Activated CD8-positive, alpha-beta memory T cell treated with anti-CD3 and anti-CD28 coated beads for 4 hours (primary cell): ENCODE data around the gene MOK.

ENCODE experiments used
- DNase-seq, 2 donors: peaks; one replicate each; pipeline ENCODE4 v3.0.0-alpha.2; 2020; ENCODE audit warnings: low read depth in 2 of 2

MOK gene

GRCh38 chr14:102283631-102284129, 21.3 kb downstream of the MOK start:
- DNase-seq, result no peak

GRCh38 chr14:102282751-102283465, 22.1 kb downstream of the MOK start:
- no peak for DNase-seq

- no peak for DNase-seq
Observed at GRCh38 chr14:102280376-102280962, 24.5 kb downstream of the MOK start.

DNA sequence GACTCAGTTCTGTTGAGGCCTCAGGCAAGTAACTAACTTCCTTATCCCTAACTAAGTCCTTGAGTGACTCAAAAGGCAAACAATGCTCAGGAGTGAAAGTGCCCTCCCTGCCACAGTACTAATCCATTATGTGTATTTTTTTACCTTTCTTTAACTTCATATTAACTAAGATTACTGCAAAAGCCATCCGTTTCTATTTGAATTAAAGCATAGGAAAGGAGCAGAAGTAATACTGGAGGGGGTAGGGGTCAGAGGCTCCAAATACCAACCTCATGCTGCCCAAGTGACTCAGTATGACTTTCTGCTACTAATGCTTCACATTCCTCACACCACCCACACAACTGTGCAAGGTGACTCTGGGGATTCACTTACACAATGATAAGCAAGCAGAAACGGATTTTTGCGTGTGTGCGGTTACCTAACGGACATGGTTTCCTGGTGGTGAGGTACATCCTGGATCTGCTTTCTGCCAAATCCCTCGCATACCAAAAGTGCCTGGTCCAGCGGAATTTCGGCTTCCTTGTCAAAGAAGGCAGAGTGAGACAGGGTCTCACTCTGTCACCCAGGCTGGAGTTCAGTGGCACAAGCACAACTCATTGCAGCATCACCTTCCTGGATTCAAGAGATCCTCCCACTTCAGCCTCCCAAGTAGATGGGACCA, 25.1 kb downstream of the MOK start:
- DNase-seq, result no peak

DNA sequence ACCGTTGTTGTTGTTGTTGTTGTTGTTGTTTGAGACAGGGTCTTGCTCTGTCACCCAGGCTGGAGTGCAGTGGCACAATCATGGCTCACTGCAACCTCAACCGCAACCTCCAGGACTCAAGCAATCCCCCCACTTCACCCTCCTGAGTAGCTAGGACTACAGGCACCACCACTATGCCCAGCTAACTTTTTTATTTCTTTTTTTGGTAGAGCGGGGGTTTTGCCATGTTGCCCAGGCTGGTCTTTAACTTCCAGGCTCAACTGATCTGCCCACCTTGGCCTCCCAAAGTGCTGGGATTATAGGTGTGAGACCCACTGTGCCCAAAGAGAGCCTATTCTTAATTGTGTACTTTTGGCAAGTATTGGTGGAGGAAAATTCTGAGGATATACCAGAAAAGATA, 25.7 kb downstream of the MOK start:
- no peak for DNase-seq

DNA sequence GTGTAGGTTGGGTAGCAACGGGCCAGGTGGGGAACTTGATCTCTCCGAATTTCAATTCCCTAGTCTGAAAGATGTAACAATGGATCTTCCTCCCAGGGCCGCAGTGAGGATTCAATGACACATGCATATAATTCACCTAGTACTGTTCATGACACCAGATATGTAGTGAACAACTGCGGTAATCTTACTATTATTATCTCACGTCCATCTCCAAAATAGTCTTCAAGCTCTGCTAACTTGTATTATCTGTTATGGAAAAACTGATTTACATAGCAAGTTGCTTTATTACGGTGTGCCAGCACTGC, 26.4 kb downstream of the MOK start:
- no peak for DNase-seq

- no peak for DNase-seq
Observed at GRCh38 chr14:102277874-102278630, 26.9 kb downstream of the MOK start.

DNA sequence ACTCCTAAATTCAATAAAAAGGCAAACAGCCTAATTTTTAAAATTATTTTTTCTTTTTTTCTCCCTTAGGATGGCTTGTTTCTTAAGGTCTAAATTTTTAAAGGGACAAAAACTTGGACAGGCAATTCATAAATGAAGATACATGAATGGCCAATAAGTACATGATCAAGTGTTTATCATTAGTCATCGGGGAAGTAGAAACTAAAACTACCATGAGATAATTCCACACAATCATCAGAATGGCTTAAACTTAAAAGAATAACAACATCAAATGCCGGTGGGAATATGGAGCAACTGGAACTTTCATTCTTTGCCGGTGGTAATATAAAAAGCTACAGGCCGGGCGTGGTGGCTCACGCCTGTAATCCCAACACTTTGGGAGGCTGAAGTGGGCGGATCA, 29.1 kb downstream of the MOK start:
- no peak for DNase-seq

DNA sequence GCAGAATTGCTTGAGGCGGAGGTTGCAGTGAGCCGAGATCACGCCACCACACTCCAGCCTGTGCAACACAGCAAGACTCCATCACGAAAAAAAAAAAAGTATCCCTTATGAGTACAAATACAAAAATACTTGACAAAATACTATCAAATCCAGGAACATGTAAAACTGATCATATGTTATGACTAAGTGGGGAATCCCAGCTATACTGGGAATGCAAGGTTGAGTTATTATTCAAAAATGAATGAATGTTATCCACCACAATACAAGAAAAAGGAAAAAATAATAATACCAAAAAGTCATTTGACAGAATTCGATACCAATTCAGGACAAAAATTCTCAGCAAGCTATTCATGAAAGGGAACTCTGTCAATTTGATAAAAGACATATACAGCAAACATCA, 32.6 kb downstream of the MOK start:
- DNase-seq, result no peak

DNA sequence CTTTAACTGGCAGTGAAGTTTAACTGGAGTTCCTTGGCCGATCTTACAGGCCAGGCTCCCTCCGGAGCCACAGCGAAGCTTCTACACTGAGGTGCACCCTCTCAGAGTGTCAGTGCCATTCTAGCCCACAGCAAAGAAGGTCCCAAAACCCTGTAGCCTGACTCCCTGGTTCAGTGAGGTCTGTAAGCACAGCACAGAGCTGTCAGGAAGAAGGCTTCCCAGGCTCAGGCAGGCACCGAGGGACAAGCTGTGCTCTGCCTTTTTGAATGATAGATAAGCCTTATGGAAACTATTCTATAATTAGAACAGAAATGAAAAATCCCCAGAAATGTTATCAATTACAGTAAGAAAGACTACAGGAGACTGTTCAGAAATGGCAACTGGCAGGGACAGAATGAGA, 40.2 kb downstream of the MOK start:
- DNase-seq, result no peak

- no peak for DNase-seq
Observed at GRCh38 chr14:102264355-102264754, 40.6 kb downstream of the MOK start.

GRCh38 chr14:102262929-102263462, 42.0 kb downstream of the MOK start:
- DNase-seq, result no peak

GRCh38 chr14:102258136-102258535, 46.8 kb downstream of the MOK start:
- DNase-seq, result no peak

DNA sequence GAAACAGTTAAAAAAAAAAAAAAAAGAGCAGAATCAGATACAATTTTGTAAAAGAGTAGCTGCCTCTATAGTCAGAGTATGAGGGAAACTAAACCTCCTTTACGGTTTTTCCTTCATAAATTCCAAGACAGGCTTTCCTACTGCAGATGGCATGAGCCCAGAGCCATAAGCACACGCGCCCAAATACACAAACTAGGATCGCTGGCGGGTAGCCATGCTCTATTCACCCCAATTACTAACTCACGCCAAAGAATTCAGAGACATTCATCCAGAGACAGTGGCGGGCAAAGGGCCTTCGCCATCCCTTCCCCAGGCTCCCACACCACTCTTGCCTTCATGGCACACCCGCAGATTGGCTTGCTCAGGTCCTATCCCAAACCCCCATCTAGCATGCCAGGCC, 48.2 kb downstream of the MOK start:
- no peak for DNase-seq

GRCh38 chr14:102255401-102256190, 49.4 kb downstream of the MOK start:
- no peak for DNase-seq

GRCh38 chr14:102252834-102253801, 51.8 kb downstream of the MOK start:
- no peak for DNase-seq

DNA sequence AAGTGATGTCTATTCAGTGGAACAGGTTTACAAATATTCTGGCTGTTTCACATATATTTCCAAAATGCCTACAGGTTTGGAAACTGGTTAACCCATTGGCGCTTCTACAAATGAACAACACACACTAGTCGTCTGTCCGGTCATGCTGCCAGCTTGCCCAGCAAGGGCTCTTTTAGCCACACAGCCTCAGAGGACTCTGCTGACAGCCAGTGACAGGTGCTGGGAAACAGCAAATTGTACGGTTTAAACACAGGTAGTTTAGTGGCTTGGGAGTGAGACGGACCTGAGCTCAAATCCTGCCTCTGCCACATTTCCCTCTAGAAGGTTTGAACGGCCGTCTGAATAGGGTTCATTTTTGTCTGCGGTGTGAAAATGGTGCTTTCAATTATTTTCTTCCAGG, 53.8 kb downstream of the MOK start:
- DNase-seq, result no peak

GRCh38 chr14:102250636-102251035, 54.3 kb downstream of the MOK start:
- no peak for DNase-seq

- no peak for DNase-seq
Observed at GRCh38 chr14:102249981-102250380, 55.0 kb downstream of the MOK start.

- DNase-seq, result no peak
Observed at GRCh38 chr14:102249041-102249440, 55.9 kb downstream of the MOK start.
